SIG-M5 treated with dmso at 0.1 percent for 504 hours (cell line): Measurements from ENCODE around the gene ACSF2.
A peak's percentile ranks its signal among the peaks of the same experiment; 100 is the strongest.

Experiments
- DNase-seq: peaks from one replicate; lab custom pipeline; 2025; ENCODE audit not compliant: unreplicated experiment; lab: John Stamatoyannopoulos, UW

Gene ACSF2

GRCh38 chr17:50498021-50498874 is 72.2 kb downstream of the ACSF2 start:
- DNase-seq: no peak

DNA sequence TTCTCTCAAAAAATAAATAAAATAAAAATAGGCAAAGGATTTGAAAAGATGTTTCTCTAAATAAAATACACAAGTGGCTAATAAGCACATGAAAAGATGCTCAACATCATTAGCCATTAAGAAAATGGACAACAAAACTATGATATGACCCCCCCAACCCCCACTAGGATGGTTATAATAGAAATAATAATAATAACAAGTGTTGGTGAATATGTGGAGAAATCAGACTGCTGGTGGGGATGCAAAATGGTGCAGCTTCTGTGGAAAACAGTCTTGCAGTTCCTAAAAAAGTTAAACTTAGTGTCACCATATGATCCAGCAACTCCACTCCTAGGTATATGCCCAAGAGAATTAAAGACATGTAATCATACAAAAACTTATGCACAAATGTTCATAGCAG is 73.3 kb downstream of the ACSF2 start:
- DNase-seq: no peak

GRCh38 chr17:50499721-50500120 is 73.7 kb downstream of the ACSF2 start:
- DNase-seq: no peak

DNA sequence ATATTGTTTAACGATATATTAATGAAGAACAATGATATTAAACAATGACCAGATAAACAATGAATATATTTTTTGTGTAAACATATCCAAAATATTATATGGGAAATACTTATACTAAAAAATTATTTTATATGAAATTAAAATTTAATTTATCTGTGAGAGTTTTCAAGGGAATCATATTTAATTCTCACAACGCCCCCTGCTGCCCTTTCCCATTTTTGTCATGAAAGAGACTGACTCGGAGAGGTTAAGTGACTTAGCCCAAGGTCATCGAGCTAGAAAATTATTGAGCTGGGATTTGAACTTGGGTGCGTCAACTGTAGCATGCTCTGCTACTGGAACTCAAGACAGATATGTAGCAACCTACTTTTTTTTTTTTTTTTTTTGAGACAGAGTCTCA is 75.0 kb downstream of the ACSF2 start:
- DNase-seq: peak; percentile 37

DNA sequence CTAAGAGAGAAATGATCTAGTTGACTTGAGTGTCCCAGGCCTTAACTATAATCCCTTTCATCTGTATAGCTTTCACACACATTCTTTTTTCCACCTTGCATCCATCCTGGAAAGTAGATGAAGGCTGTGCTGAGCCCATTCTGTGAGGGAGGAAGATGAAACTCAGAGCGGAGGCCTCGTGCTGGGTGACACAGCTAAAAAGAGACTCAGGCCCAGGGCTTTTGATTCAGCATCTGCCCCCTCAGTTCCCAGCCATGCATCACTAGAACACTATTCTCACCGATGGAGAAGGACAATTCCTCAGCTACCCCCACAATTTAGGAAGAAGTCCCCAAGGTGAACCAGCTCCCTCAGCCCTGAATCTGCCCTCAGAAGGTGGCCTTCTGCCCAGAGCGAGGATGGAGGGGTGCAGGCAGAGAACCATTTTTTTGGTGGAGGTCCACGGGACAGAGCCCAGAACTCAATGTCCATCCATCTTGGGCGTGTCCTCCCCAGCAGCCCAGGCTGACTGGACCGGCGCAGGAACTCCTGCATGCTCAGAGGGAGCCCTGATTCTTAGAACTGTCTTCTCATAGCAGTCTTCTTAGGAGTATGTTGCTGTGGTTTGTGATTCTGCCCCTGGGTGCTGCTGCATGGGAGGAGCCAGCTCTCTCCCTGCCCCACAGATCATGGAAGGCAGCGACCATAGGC is 76.4 kb downstream of the ACSF2 start:
- no peak for DNase-seq

GRCh38 chr17:50505591-50506130 is 79.6 kb downstream of the ACSF2 start:
- no peak for DNase-seq

GRCh38 chr17:50506298-50506697 is 80.3 kb downstream of the ACSF2 start:
- DNase-seq: no peak

GRCh38 chr17:50507871-50508572 is 82.0 kb downstream of the ACSF2 start, which contains the start of gene MYCBPAP:
TSS of gene MYCBPAP (plus strand) at chr17:50508439. CDS start at chr17:50508675, 236 bp downstream.
- DNase-seq: peak; percentile 61

DNA sequence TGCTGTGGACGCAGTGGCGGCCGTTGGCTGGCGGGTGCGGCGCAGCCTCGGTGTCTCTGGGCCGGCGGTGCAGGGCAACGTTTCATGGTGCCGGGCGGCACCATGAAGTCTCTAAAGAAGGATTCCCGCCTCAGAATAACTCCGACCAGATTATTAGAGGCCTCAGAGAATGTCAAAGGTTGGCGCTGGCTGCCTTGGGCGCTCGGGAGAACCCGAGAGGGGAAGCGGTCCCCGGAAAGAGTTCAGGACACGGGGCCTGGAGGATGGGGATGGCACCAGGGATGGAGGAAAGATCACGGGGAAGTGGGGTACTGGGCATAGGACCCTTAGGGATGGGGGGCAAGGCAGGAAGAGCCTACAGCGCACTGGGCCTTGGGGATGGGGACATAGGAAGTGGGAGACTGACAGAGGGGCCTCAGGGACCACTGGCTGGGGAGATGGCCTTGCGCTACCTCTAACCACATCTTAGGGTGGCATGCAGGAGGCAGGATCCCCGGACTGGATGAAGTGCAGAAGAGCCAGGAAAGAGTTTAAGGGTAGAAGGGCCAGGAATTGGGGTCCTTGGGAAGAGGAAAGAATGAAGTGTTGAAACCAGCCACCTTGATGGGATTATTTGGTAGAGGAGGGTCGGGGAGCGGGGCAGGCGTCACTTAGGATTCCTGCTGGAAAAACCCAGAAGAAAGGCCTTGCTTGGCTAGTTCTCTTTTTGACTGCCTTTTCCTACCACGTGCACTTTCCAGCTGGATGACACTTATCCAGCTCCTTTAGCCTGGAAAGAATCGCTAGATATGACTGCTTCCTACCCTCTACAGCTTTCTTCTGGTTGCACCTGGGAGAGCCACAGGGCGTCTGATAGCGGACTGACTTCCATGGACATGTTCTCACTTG is 82.8 kb downstream of the ACSF2 start:
- DNase-seq: no peak

GRCh38 chr17:50511058-50511457 is 85.0 kb downstream of the ACSF2 start:
- peak; percentile 25 for DNase-seq

DNA sequence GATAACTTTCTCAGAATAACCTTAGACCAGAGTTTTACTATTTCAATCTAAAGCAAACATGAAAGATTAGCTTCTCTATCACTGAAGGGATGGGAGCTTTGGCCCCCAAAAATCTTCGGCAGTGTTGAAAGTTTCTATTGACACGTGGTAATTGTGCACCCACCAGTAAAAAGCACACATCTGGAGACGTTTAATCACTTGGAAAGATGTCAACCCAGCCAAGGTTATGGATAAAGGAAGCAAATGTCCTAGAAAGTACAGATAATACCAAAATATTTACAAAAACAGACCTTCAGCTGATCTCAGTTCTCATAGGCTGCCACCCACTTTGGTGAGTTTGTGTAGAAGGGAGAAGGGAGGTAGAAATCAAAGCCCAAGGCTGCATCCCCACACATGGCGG is 87.5 kb downstream of the ACSF2 start:
- no peak for DNase-seq

- no peak for DNase-seq
Measured at GRCh38 chr17:50514388-50514787, 88.4 kb downstream of the ACSF2 start.

DNA sequence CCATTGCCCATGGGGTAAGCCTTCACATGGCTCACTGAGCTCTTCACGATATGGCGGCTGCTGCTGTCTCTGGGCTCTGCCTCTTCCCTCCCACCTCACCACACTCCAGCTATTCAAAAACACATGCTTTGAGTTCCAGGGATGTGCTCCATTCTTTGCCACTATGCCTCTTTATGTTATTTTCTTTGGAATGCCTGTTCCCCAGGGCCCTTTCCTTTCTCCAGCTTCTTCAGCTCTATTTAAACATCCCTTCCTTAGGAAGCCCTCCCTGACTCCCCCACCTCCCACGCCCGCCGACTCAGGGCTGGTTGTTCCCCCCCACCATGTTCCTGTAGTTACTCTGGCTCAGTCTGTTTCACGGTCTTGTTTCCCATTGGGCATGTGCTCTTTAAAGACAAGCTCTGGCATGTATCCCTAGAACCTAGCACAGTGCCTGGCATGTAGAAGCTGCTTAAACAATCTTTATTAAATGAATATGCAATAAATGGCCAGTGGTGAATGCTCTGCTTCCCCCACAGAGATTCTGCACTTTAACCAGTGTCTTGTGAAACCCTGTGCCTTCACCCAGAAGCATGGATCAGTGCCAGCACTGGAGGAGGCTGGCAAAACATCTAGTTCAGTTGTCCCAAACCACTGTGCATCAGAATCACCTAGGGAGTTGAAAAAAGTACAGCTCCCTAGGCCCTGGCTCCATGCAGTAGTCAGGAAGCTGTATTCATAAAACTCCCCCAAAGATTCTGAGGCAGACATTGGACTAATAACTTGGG is 89.1 kb downstream of the ACSF2 start:
- no peak for DNase-seq

GRCh38 chr17:50517011-50517410 is 91.0 kb downstream of the ACSF2 start:
- no peak for DNase-seq

GRCh38 chr17:50517504-50518383 is 91.7 kb downstream of the ACSF2 start:
- DNase-seq: no peak

- no peak for DNase-seq
Measured at GRCh38 chr17:50518384-50519023, 92.5 kb downstream of the ACSF2 start.

GRCh38 chr17:50519141-50519834 is 93.3 kb downstream of the ACSF2 start:
- DNase-seq: no peak

GRCh38 chr17:50520483-50520882 is 94.5 kb downstream of the ACSF2 start:
- no peak for DNase-seq
